ENCODE data around the gene BIRC5. TPM values are rescaled to one million over a fixed set of nuclear protein-coding genes. Genes with fewer than 3 reads are reported as not detected.
A peak's percentile ranks its signal among the peaks of the same experiment; 100 is the strongest.

The BIRC5 gene
- total RNA-seq, 1 donor from 2014 or later, result 68.0 TPM

- DNase-seq (ENCODE audit: low read depth), result no peak
- no peak for TF ChIP-seq CTCF (conservative IDR thresholded peaks at IDR 0.05; ENCODE audit: low read depth, low read length)
- no peak overlapping the region for H3K4me3 ChIP-seq (ENCODE audit: low read depth, low read length)
These were observed 3.0 kb upstream of the BIRC5 start for GRCh38 chr17:78211032-78211431.

GRCh38 chr17:78214706-78215061, 631 bp downstream of the BIRC5 start:
- no peak for DNase-seq (ENCODE audit: low read depth)
- TF ChIP-seq CTCF (conservative IDR thresholded peaks at IDR 0.05; ENCODE audit: low read depth, low read length), result no peak
- H3K4me3 ChIP-seq (ENCODE audit: low read depth, low read length), result peak overlapping the region; percentile 82

- no peak for DNase-seq (ENCODE audit: low read depth)
- no peak overlapping the region for H3K4me3 ChIP-seq (ENCODE audit: low read depth, low read length)
- TF ChIP-seq CTCF (conservative IDR thresholded peaks at IDR 0.05; ENCODE audit: low read depth, low read length), result no peak
These were observed 5.5 kb downstream of the BIRC5 start for GRCh38 chr17:78219396-78220150.

- H3K4me3 ChIP-seq (ENCODE audit: low read depth, low read length), result no peak overlapping the region
- no peak for TF ChIP-seq CTCF (conservative IDR thresholded peaks at IDR 0.05; ENCODE audit: low read depth, low read length)
- DNase-seq (ENCODE audit: low read depth), result no peak
These were observed 9.0 kb downstream of the BIRC5 start for GRCh38 chr17:78223061-78223460.

GRCh38 chr17:78223765-78224164, 9.7 kb downstream of the BIRC5 start:
- TF ChIP-seq CTCF (conservative IDR thresholded peaks at IDR 0.05; ENCODE audit: low read depth, low read length), result no peak
- H3K4me3 ChIP-seq (ENCODE audit: low read depth, low read length), result no peak overlapping the region
- DNase-seq (ENCODE audit: low read depth), result no peak

- no peak for TF ChIP-seq CTCF (conservative IDR thresholded peaks at IDR 0.05; ENCODE audit: low read depth, low read length)
- DNase-seq (ENCODE audit: low read depth), result no peak
- no peak overlapping the region for H3K4me3 ChIP-seq (ENCODE audit: low read depth, low read length)
These were observed 10.4 kb downstream of the BIRC5 start for GRCh38 chr17:78224231-78225087.
